ENCODE data around the gene BAHCC1.

Gene BAHCC1

GRCh38 chr17:81478119-81478518, 82.9 kb downstream of the BAHCC1 start:
- Histone ChIP-seq H3K36me3 (ENCODE audit: insufficient read depth, low read length) (no peaks in the 10 kb centered on the region), H3K9me3 (replicated peaks; ENCODE audit: low read length) (no peaks in the 10 kb centered on the region), H3K27me3 (ENCODE audit: control insufficient read depth, insufficient read depth, low read length) (no peaks in the 10 kb centered on the region), H3K9ac (ENCODE audit: low read depth, low read length) (no peak overlapping the region), H3K4me1 (ENCODE audit: control insufficient read depth, insufficient read depth, low read length) (peaks cover 21% of the 10 kb centered on the region), H3K4me2 (ENCODE audit: low read length) (no peak overlapping the region), H3K4me3 (ENCODE audit: low read length) (no peak overlapping the region)

- Histone ChIP-seq H3K4me2 (ENCODE audit: low read length) (no peak overlapping the region), H3K4me3 (ENCODE audit: low read length) (no peak overlapping the region), H3K4me1 (ENCODE audit: control insufficient read depth, insufficient read depth, low read length) (peaks cover 33% of the 10 kb centered on the region), H3K9me3 (replicated peaks; ENCODE audit: low read length) (no peaks in the 10 kb centered on the region), H3K27me3 (ENCODE audit: control insufficient read depth, insufficient read depth, low read length) (no peaks in the 10 kb centered on the region), H3K36me3 (ENCODE audit: insufficient read depth, low read length) (no peaks in the 10 kb centered on the region), H3K9ac (ENCODE audit: low read depth, low read length) (no peak overlapping the region)
Observed at GRCh38 chr17:81479175-81480071, 84.2 kb downstream of the BAHCC1 start.

- no peak overlapping the region for H3K4me2 ChIP-seq (ENCODE audit: low read length)
- no peaks in the 10 kb centered on the region for H3K9me3 ChIP-seq (replicated peaks; ENCODE audit: low read length)
- H3K9ac ChIP-seq (ENCODE audit: low read depth, low read length) = no peak overlapping the region
- no peaks in the 10 kb centered on the region for H3K36me3 ChIP-seq (ENCODE audit: insufficient read depth, low read length)
- no peak overlapping the region for H3K4me3 ChIP-seq (ENCODE audit: low read length)
- H3K4me1 ChIP-seq (ENCODE audit: control insufficient read depth, insufficient read depth, low read length) = peaks cover 38% of the 10 kb centered on the region
- no peaks in the 10 kb centered on the region for H3K27me3 ChIP-seq (ENCODE audit: control insufficient read depth, insufficient read depth, low read length)
Observed at GRCh38 chr17:81480140-81481072, 85.1 kb downstream of the BAHCC1 start.

DNA sequence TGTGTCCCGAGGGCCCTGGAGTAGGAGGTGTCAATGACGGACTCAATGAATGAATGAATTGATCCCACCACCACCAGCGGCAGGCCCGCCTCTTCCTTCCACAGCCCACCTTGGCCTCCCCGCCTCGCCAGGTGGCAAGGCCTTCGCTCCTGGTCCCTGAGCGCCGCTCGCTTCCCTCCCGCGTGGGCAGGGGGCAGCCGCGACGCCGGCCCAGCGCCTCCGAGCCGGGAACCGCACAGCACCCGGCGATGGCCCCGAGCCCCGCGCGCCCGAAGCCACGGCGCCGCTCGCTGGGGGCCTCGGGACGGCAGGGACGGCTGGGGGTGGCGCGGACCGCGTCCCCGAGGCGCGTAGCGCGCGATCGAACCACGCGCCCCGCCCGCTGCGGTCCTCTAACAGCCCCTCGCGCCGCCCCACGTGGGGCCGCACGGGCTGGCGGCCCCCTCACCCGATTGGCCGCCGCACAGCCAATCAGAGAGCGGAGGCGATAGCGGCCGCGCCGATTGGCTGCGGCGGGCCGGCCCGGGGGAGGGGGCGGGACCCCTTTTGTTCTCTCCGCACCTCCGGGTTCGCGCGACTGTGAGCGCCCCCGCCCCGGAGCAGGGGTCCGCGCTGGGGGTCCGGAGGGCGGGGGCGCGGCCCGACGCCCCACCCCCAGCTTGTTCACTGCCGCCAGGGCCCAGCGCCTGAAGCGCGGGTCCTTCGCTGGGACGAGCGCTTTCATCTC, 86.0 kb downstream of the BAHCC1 start:
- H3K4me2 ChIP-seq (ENCODE audit: low read length) = peak overlapping the region; percentile 82
- H3K4me1 ChIP-seq (ENCODE audit: control insufficient read depth, insufficient read depth, low read length) = peaks cover 38% of the 10 kb centered on the region
- no peak overlapping the region for H3K9ac ChIP-seq (ENCODE audit: low read depth, low read length)
- no peaks in the 10 kb centered on the region for H3K9me3 ChIP-seq (replicated peaks; ENCODE audit: low read length)
- no peaks in the 10 kb centered on the region for H3K27me3 ChIP-seq (ENCODE audit: control insufficient read depth, insufficient read depth, low read length)
- no peaks in the 10 kb centered on the region for H3K36me3 ChIP-seq (ENCODE audit: insufficient read depth, low read length)
- H3K4me3 ChIP-seq (ENCODE audit: low read length) = peak overlapping the region; percentile 63

- Histone ChIP-seq H3K4me2 (ENCODE audit: low read length) (peak overlapping the region; percentile 82), H3K9ac (ENCODE audit: low read depth, low read length) (no peak overlapping the region), H3K36me3 (ENCODE audit: insufficient read depth, low read length) (no peaks in the 10 kb centered on the region), H3K4me3 (ENCODE audit: low read length) (peak overlapping the region; percentile 63), H3K27me3 (ENCODE audit: control insufficient read depth, insufficient read depth, low read length) (no peaks in the 10 kb centered on the region), H3K4me1 (ENCODE audit: control insufficient read depth, insufficient read depth, low read length) (peaks cover 38% of the 10 kb centered on the region), H3K9me3 (replicated peaks; ENCODE audit: low read length) (no peaks in the 10 kb centered on the region)
Observed at GRCh38 chr17:81481815-81482505, 86.7 kb downstream of the BAHCC1 start.

DNA sequence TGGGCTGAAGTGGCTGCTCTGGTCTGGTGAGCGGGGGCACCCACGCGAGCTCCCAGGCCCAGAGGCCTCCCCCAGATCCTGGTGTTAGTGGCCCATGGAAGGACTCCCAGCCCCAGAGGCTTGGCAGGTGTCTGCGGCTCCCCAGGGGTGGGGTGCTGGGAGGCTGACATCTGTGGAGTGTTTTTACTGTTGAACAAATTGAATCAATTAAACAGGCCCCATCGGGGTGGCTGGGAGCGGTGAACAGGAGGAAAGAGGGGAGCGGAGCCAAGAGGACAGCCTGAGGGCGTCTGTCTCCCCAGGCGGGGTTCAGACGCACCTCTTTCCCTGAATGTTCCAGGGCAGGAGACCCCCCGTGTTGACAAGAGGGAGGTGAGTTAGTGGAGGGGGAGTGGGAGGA, 87.4 kb downstream of the BAHCC1 start:
- no peaks in the 10 kb centered on the region for H3K9me3 ChIP-seq (replicated peaks; ENCODE audit: low read length)
- no peak overlapping the region for H3K4me2 ChIP-seq (ENCODE audit: low read length)
- H3K9ac ChIP-seq (ENCODE audit: low read depth, low read length) = no peak overlapping the region
- H3K4me1 ChIP-seq (ENCODE audit: control insufficient read depth, insufficient read depth, low read length) = peaks cover 41% of the 10 kb centered on the region
- no peaks in the 10 kb centered on the region for H3K36me3 ChIP-seq (ENCODE audit: insufficient read depth, low read length)
- no peak overlapping the region for H3K4me3 ChIP-seq (ENCODE audit: low read length)
- no peaks in the 10 kb centered on the region for H3K27me3 ChIP-seq (ENCODE audit: control insufficient read depth, insufficient read depth, low read length)

GRCh38 chr17:81483085-81483861, 88.0 kb downstream of the BAHCC1 start:
- no peaks in the 10 kb centered on the region for H3K27me3 ChIP-seq (ENCODE audit: control insufficient read depth, insufficient read depth, low read length)
- H3K4me2 ChIP-seq (ENCODE audit: low read length) = peak overlapping the region; percentile 93
- no peaks in the 10 kb centered on the region for H3K9me3 ChIP-seq (replicated peaks; ENCODE audit: low read length)
- H3K4me1 ChIP-seq (ENCODE audit: control insufficient read depth, insufficient read depth, low read length) = peaks cover 46% of the 10 kb centered on the region
- H3K36me3 ChIP-seq (ENCODE audit: insufficient read depth, low read length) = no peaks in the 10 kb centered on the region
- peak overlapping the region; percentile 70 for H3K4me3 ChIP-seq (ENCODE audit: low read length)
- no peak overlapping the region for H3K9ac ChIP-seq (ENCODE audit: low read depth, low read length)

DNA sequence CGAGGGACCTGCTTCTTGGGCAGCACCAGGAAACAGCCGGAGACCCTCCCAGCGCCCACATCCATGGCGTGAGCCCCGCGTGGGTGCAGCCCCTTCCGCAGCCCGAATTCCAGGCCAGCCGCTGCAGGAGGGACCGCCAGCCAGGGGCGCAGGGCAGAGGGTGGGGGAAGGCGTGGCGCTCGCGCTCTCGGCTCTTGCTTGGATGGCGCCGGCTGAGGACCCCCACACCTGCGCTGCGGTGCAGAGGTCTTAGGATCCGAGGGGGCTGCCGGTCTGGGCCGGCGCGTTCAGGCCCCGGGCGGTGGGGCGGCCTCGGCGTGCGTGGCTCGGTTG, 88.6 kb downstream of the BAHCC1 start:
- H3K27me3 ChIP-seq (ENCODE audit: control insufficient read depth, insufficient read depth, low read length) = no peaks in the 10 kb centered on the region
- H3K4me1 ChIP-seq (ENCODE audit: control insufficient read depth, insufficient read depth, low read length) = peaks cover 50% of the 10 kb centered on the region
- no peaks in the 10 kb centered on the region for H3K9me3 ChIP-seq (replicated peaks; ENCODE audit: low read length)
- H3K9ac ChIP-seq (ENCODE audit: low read depth, low read length) = no peak overlapping the region
- peak overlapping the region; percentile 93 for H3K4me2 ChIP-seq (ENCODE audit: low read length)
- H3K4me3 ChIP-seq (ENCODE audit: low read length) = peak overlapping the region; percentile 70
- H3K36me3 ChIP-seq (ENCODE audit: insufficient read depth, low read length) = no peaks in the 10 kb centered on the region

GRCh38 chr17:81484195-81484979, 89.1 kb downstream of the BAHCC1 start:
- Histone ChIP-seq H3K9me3 (replicated peaks; ENCODE audit: low read length) (no peaks in the 10 kb centered on the region), H3K27me3 (ENCODE audit: control insufficient read depth, insufficient read depth, low read length) (no peaks in the 10 kb centered on the region), H3K4me1 (ENCODE audit: control insufficient read depth, insufficient read depth, low read length) (peaks cover 50% of the 10 kb centered on the region), H3K9ac (ENCODE audit: low read depth, low read length) (peak overlapping the region; percentile 46), H3K4me2 (ENCODE audit: low read length) (peak overlapping the region; percentile 93), H3K36me3 (ENCODE audit: insufficient read depth, low read length) (no peaks in the 10 kb centered on the region), H3K4me3 (ENCODE audit: low read length) (peak overlapping the region; percentile 70)

Measured in skeletal muscle satellite cell (primary cell).